Neuronal stem cell (in vitro differentiated cells): ENCODE results near the gene SULT1C2.

Experiments
- DNase-seq: peaks from one replicate; pipeline ENCODE4 v3.0.0-alpha.2; 2013; ENCODE audit warnings: low spot score
- H2AFZ ChIP-seq: one replicate; pipeline ENCODE4 v1.6.1; 2013; ENCODE audit warnings: mild to moderate bottlenecking, low read length, inconsistent platforms
- H2AK5ac ChIP-seq: 2 replicates; pipeline ENCODE4 v1.6.1; 2013; ENCODE audit warnings: low read depth, mild to moderate bottlenecking, inconsistent platforms, low read length, moderate library complexity, mixed read lengths
- H2BK120ac ChIP-seq: 2 replicates; pipeline ENCODE4 v1.6.1; 2013; ENCODE audit warnings: low read depth, mild to moderate bottlenecking, inconsistent platforms, low read length, moderate library complexity, mixed read lengths
- H2BK12ac ChIP-seq: one replicate; pipeline ENCODE4 v1.6.1; 2013; ENCODE audit warnings: low read length, inconsistent platforms
- H2BK15ac ChIP-seq: 2 replicates; pipeline ENCODE4 v1.6.1; 2013; ENCODE audit warnings: mild to moderate bottlenecking, low read length, inconsistent platforms, mixed read lengths
- H2BK5ac ChIP-seq: one replicate; pipeline ENCODE4 v1.6.1; 2013; ENCODE audit warnings: inconsistent platforms, mild to moderate bottlenecking, low read length, moderate library complexity
- H3K14ac ChIP-seq: one replicate; pipeline ENCODE4 v1.6.1; 2013; ENCODE audit warnings: low read length, inconsistent platforms
- H3K18ac ChIP-seq: 2 replicates; pipeline ENCODE4 v1.6.1; 2013; ENCODE audit warnings: low read length, inconsistent platforms
- H3K23ac ChIP-seq: 2 replicates; pipeline ENCODE4 v1.6.1; 2013; ENCODE audit warnings: low read depth, mild to moderate bottlenecking, mixed read lengths, low read length, inconsistent platforms; ENCODE audit not compliant: poor library complexity
- H3K27ac ChIP-seq: replicated peaks from 3 replicates; pipeline ENCODE4 v1.5.1; 2013; ENCODE audit warnings: low read length, inconsistent platforms
- H3K27me3 ChIP-seq, 3 experiments: 2 replicates each; pipeline ENCODE4 v1.6.1; 2013; ENCODE audit warnings: low read length in 3 of 3, mild to moderate bottlenecking in 2 of 3, inconsistent platforms in 1 of 3, low read depth in 1 of 3, mixed read lengths in 1 of 3, moderate library complexity in 1 of 3; ENCODE audit not compliant: control insufficient read depth in 3 of 3, insufficient read depth in 3 of 3
- H3K36me3 ChIP-seq, 2 donors: replicated peaks in 1 of 2; 2 replicates each; pipeline ENCODE4 v1.6.1; 2013; ENCODE audit warnings: low read length in 2 of 2; ENCODE audit not compliant: control insufficient read depth in 2 of 2, insufficient read depth in 2 of 2
- H3K4ac ChIP-seq: 2 replicates; pipeline ENCODE4 v1.6.1; 2013; ENCODE audit warnings: inconsistent platforms, mild to moderate bottlenecking, low read length, moderate library complexity
- H3K4me1 ChIP-seq, 2 donors: 1 replicate in 1 of 2; 2 replicates in 1 of 2; pipeline ENCODE4 v1.6.1; 2013; ENCODE audit warnings: low read length in 2 of 2, low read depth in 1 of 2; ENCODE audit not compliant: control insufficient read depth in 2 of 2, insufficient read depth in 1 of 2
- H3K4me2 ChIP-seq: one replicate; pipeline ENCODE4 v1.6.1; 2013; ENCODE audit warnings: mild to moderate bottlenecking, low read length, inconsistent platforms; ENCODE audit not compliant: insufficient read depth, poor library complexity, severe bottlenecking
- H3K4me3 ChIP-seq, 2 donors: 2 replicates each; pipeline ENCODE4 v1.5.1; 2013; ENCODE audit warnings: low read length in 2 of 2, mild to moderate bottlenecking in 2 of 2, inconsistent platforms in 1 of 2, moderate library complexity in 1 of 2
- H3K79me1 ChIP-seq: one replicate; pipeline ENCODE4 v1.6.1; 2013; ENCODE audit warnings: low read depth, mild to moderate bottlenecking, inconsistent platforms, low read length, moderate library complexity
- H3K9ac ChIP-seq: one replicate; pipeline ENCODE4 v1.6.1; 2013; ENCODE audit warnings: mild to moderate bottlenecking, low read depth, low read length, inconsistent platforms; ENCODE audit not compliant: poor library complexity
- H3K9me3 ChIP-seq, 2 donors: replicated peaks in 1 of 2; 2 replicates each; pipeline versions ENCODE3 to v1.6.1; 2013; ENCODE audit warnings: low read length in 2 of 2, mild to moderate bottlenecking in 2 of 2, inconsistent platforms in 1 of 2, low read depth in 1 of 2, mixed read lengths in 1 of 2, moderate library complexity in 1 of 2; ENCODE audit not compliant: control insufficient read depth in 2 of 2, insufficient read depth in 1 of 2
- H4K8ac ChIP-seq: one replicate; pipeline ENCODE4 v1.6.1; 2013; ENCODE audit warnings: low read depth, mild to moderate bottlenecking, inconsistent platforms, low read length, moderate library complexity
- H4K91ac ChIP-seq: one replicate; pipeline ENCODE4 v1.6.1; 2013; ENCODE audit warnings: low read length, low read depth, mild to moderate bottlenecking, inconsistent platforms; ENCODE audit not compliant: poor library complexity
- WGBS, 2 donors: extraction: QIAGEN DNeasy Blood & Tissue Kit; methylation state at CpG; one replicate each; pipeline ENCODE4 v1.1.7; 2013; ENCODE audit warnings: missing lambda C conversion rate in 2 of 2, mixed read lengths in 1 of 2; ENCODE audit not compliant: insufficient read length in 2 of 2, insufficient replicate concordance in 1 of 2; ENCODE audit errors: extremely low coverage in 2 of 2; 5-methylcytosine and 5-hydroxymethylcytosine counted together

The SULT1C2 gene

DNA sequence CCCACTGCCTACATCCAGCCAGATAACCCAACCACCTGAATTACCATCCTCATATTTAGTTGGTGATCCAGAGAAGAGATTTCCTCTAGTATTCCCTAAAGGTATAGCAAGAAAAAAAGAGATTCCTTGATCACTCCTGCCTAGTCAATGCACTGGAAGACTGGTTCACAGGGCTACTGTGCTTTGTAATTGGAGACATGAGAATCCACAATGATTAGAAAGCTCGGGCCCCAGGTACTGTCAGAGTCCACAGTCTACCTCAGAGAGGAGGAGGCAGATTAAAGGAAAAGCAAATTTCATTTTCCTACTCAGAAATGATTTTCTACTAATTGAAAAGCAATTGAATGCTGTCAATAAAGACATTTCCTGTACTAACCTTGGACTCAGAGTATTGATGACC is 26.7 kb upstream of the SULT1C2 start:
- H3K4me1 ChIP-seq, result no peaks in the 10 kb centered on the region
- H2AFZ ChIP-seq, result no peak overlapping the region
- no peak overlapping the region for H4K91ac ChIP-seq
- H3K79me1 ChIP-seq, result no peaks in the 10 kb centered on the region
- H3K9me3 ChIP-seq, result peaks cover 0 to 3% of the 10 kb centered on the region in 2 donors
- H3K9ac ChIP-seq, result no peak overlapping the region
- WGBS, 2 donors, result no CpG with 5 or more reads among the region's 1 CpG
- H2BK15ac ChIP-seq, result no peak overlapping the region
- H2AK5ac ChIP-seq, result no peak overlapping the region
- no peak overlapping the region for H2BK5ac ChIP-seq
- no peak overlapping the region for H3K23ac ChIP-seq
- H3K4ac ChIP-seq, result no peak overlapping the region
- H3K14ac ChIP-seq, result no peak overlapping the region
- no peak overlapping the region for H2BK120ac ChIP-seq
- H3K4me3 ChIP-seq, result no peak overlapping the region
- H3K4me2 ChIP-seq, result no peak overlapping the region
- H3K27me3 ChIP-seq, result no peaks in the 10 kb centered on the region
- no peak for DNase-seq
- H2BK12ac ChIP-seq, result no peak overlapping the region
- H3K36me3 ChIP-seq, result no peaks in the 10 kb centered on the region
- H4K8ac ChIP-seq, result no peak overlapping the region
- H3K18ac ChIP-seq, result no peak overlapping the region
- H3K27ac ChIP-seq, result no peak overlapping the region

DNA sequence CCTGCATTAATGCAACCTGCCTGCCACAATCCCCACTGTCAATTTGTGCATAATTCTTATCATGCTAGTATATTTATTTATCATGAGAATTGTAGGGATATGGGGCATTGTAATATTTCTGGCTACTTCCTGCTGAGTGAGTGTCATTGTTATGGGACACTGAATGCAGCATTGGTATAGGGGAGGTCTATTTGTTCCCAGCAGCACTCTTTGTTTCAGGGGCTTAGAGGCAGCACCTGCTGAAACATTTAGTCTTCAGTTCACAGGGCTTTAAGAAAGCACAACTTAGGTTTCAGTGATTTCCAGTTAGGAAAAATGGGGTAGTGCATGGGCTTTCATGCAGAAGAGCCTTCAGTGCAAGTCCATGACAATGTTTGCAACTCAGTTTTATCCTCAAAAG is 25.3 kb upstream of the SULT1C2 start:
- Histone ChIP-seq H3K14ac (no peak overlapping the region), H4K8ac (no peak overlapping the region), H3K9me3 (peaks cover 0 to 3% of the 10 kb centered on the region in 2 donors), H2BK12ac (no peak overlapping the region), H2AFZ (no peak overlapping the region), H2BK5ac (no peak overlapping the region), H3K36me3 (no peaks in the 10 kb centered on the region), H3K4me3 (no peak overlapping the region), H2BK120ac (no peak overlapping the region), H3K23ac (no peak overlapping the region), H3K4ac (no peak overlapping the region), H3K79me1 (no peaks in the 10 kb centered on the region), H3K4me2 (no peak overlapping the region), H3K18ac (no peak overlapping the region), H2BK15ac (no peak overlapping the region), H3K27ac (no peak overlapping the region), H2AK5ac (no peak overlapping the region), H4K91ac (no peak overlapping the region), H3K9ac (no peak overlapping the region), H3K27me3 (no peaks in the 10 kb centered on the region), H3K4me1 (no peaks in the 10 kb centered on the region)
- DNase-seq, result no peak

DNA sequence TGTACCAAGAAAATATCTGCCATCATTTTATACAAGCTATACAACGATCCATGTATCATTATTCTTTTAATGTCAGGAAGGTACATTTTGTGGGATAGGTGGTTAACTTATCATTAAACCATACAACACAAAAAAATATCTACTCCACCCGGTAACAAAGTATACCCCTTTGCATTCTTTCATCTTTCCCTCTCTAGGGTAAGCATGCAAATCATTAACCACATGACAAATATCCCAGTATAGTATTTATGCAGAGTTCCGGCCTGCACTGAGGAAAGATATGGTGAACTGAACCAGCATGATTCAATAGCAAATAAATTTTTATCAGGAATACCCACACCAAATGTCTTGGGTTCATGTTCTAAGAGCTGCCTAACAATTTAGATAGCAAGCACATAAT is 22.5 kb upstream of the SULT1C2 start:
- Histone ChIP-seq H2BK12ac (no peak overlapping the region), H3K4me3 (no peak overlapping the region), H3K27me3 (no peaks in the 10 kb centered on the region), H3K23ac (no peak overlapping the region), H2BK15ac (no peak overlapping the region), H2AFZ (no peak overlapping the region), H3K4ac (no peak overlapping the region), H3K18ac (no peak overlapping the region), H4K91ac (no peak overlapping the region), H3K4me1 (no peaks in the 10 kb centered on the region), H3K14ac (no peak overlapping the region), H3K27ac (no peak overlapping the region), H2AK5ac (no peak overlapping the region), H2BK120ac (no peak overlapping the region), H3K79me1 (no peaks in the 10 kb centered on the region), H4K8ac (no peak overlapping the region), H2BK5ac (no peak overlapping the region), H3K36me3 (no peaks in the 10 kb centered on the region), H3K4me2 (no peak overlapping the region), H3K9me3 (peaks cover 0 to 3% of the 10 kb centered on the region in 2 donors), H3K9ac (no peak overlapping the region)
- no peak for DNase-seq
- no CpG with 5 or more reads among the region's 3 CpGs for WGBS, 2 donors

DNA sequence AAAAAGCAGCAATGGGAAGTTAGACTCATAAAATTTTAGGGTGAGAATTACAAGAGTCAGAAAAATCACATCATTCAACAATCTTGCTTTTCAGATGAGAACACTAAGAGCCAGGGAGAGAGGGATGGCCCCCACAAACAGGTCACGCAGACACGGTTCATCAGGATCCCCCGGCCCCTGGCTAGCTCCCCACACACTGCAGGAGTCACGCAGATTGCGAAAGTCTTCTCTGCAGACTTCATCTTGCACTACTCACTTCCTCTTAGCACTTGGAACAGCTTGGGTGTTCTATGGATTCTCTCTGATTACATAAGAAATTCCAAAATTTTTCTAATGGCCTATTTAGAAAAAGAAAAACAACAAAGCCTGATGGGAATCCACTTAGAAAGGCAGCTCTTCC is 21.6 kb upstream of the SULT1C2 start:
- no peak overlapping the region for H2AFZ ChIP-seq
- H4K91ac ChIP-seq, result no peak overlapping the region
- H4K8ac ChIP-seq, result no peak overlapping the region
- H3K9me3 ChIP-seq, result peaks cover 0 to 3% of the 10 kb centered on the region in 2 donors
- no peaks in the 10 kb centered on the region for H3K4me1 ChIP-seq
- no peak overlapping the region for H2AK5ac ChIP-seq
- H3K27me3 ChIP-seq, result no peaks in the 10 kb centered on the region
- no peak overlapping the region for H3K4ac ChIP-seq
- H3K27ac ChIP-seq, result no peak overlapping the region
- H3K4me3 ChIP-seq, result no peak overlapping the region
- no peaks in the 10 kb centered on the region for H3K79me1 ChIP-seq
- WGBS, 2 donors, result no CpG with 5 or more reads among the region's 5 CpGs
- no peaks in the 10 kb centered on the region for H3K36me3 ChIP-seq
- no peak overlapping the region for H3K9ac ChIP-seq
- no peak overlapping the region for H2BK120ac ChIP-seq
- no peak overlapping the region for H2BK5ac ChIP-seq
- H3K4me2 ChIP-seq, result no peak overlapping the region
- H3K18ac ChIP-seq, result no peak overlapping the region
- no peak for DNase-seq
- no peak overlapping the region for H3K14ac ChIP-seq
- H2BK15ac ChIP-seq, result no peak overlapping the region
- no peak overlapping the region for H2BK12ac ChIP-seq
- H3K23ac ChIP-seq, result no peak overlapping the region
